ENCODE results near the gene AMOTL2. TPM values are rescaled to one million over a fixed set of nuclear protein-coding genes. Genes with fewer than 3 reads are reported as not detected.

AMOTL2 gene
- total and polyA plus RNA-seq, 10 of the 15 experiments (the other 5 are each of a cell fraction or from before 2014, with no cell fraction given), result 0.20 to 0.33 TPM; not detected in 8

DNA sequence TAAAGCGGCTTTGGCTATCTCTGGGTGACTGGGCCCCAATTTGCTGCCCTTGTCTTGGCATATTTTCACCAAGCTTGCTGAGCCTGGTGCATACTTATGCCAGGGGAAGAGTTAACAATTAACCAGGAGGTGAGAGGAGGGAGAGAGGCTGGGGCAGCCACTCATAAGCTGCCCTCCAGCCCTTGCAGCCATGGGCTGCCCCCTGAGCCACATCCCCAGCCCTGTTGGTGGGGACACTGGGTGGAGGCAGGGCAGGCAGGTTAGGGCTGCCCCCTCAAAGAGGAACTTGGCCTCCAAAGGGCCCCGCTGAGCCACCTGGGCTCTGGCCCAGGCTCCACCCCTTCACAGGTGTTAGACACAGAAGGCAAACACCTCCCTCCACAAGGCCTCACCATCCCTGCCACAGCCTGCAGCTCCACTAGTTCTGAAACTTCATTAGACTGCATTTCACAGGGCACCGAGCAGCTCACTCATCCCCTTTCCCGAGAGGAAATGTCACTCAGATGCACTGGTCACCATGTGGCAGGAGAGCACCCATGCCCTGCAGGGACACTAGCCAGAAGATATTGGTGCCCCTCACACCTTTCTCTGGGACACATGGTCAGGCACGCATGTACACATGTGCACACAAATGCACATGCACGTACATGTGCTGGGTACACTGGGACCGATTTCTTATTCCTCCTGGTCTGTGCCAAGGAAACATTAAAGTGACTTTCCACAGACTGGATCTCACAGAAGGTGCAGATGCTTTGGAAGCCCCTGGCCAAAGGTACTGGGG lies 20.2 kb downstream of the AMOTL2 start:
- DNase-seq (ENCODE audit: low read depth, low spot score), result no peak
- no peak for FAIRE-seq
- ATAC-seq, result no peak
- in situ Hi-C loops (cut with MboI) (no loop called here), intact Hi-C loops (cut with micrococcal nuclease; ENCODE audit: unreplicated experiment) (no loop called here)
- SMC1A ChIA-PET (ENCODE audit: uncharacterized antibody, unreplicated experiment), result interaction anchor here (0.9 kb wide), 1 partner anchor 185 kb away, joined by 3 read pairs; no protein-coding TSS in a partner anchor
- Histone ChIP-seq H3K27me3 (replicated peaks in 1 of 2; ENCODE audit: control insufficient read depth in 2 of 2, insufficient read depth in 2 of 2, low read length in 1 of 2) (peaks cover 0 to 5% of the 10 kb centered on the region in 2 experiments; a peak in 3 of 4 replicates), H4K20me1 (ENCODE audit: control insufficient read depth, insufficient read depth) (no peaks in the 10 kb centered on the region), H3K4me3 (no peak overlapping the region), H3K4me1 (ENCODE audit: control insufficient read depth, insufficient read depth, low read length) (no peaks in the 10 kb centered on the region), H2AFZ (ENCODE audit: control insufficient read depth, low read depth, low read length) (no peak overlapping the region), H3K9me3 (replicated peaks; ENCODE audit: control insufficient read depth, insufficient read depth, low read length) (no peaks in the 10 kb centered on the region), H3K27ac (ENCODE audit: control insufficient read depth, insufficient read depth) (no peak overlapping the region), H3K79me2 (ENCODE audit: control insufficient read depth, insufficient read depth, low read length) (no peaks in the 10 kb centered on the region), H3K9ac (ENCODE audit: control insufficient read depth, insufficient read depth, low read length) (no peak overlapping the region), H3K4me2 (ENCODE audit: control insufficient read depth, insufficient read depth) (no peak overlapping the region), H3K36me3 (ENCODE audit: control insufficient read depth in 2 of 2, insufficient read depth in 2 of 2, low read length in 1 of 2) (no peaks in the 10 kb centered on the region)
- TF ChIP-seq ZSCAN29 (IDR thresholded peaks at IDR 0.05), result no peak
- TF ChIP-seq, protein P1, sequence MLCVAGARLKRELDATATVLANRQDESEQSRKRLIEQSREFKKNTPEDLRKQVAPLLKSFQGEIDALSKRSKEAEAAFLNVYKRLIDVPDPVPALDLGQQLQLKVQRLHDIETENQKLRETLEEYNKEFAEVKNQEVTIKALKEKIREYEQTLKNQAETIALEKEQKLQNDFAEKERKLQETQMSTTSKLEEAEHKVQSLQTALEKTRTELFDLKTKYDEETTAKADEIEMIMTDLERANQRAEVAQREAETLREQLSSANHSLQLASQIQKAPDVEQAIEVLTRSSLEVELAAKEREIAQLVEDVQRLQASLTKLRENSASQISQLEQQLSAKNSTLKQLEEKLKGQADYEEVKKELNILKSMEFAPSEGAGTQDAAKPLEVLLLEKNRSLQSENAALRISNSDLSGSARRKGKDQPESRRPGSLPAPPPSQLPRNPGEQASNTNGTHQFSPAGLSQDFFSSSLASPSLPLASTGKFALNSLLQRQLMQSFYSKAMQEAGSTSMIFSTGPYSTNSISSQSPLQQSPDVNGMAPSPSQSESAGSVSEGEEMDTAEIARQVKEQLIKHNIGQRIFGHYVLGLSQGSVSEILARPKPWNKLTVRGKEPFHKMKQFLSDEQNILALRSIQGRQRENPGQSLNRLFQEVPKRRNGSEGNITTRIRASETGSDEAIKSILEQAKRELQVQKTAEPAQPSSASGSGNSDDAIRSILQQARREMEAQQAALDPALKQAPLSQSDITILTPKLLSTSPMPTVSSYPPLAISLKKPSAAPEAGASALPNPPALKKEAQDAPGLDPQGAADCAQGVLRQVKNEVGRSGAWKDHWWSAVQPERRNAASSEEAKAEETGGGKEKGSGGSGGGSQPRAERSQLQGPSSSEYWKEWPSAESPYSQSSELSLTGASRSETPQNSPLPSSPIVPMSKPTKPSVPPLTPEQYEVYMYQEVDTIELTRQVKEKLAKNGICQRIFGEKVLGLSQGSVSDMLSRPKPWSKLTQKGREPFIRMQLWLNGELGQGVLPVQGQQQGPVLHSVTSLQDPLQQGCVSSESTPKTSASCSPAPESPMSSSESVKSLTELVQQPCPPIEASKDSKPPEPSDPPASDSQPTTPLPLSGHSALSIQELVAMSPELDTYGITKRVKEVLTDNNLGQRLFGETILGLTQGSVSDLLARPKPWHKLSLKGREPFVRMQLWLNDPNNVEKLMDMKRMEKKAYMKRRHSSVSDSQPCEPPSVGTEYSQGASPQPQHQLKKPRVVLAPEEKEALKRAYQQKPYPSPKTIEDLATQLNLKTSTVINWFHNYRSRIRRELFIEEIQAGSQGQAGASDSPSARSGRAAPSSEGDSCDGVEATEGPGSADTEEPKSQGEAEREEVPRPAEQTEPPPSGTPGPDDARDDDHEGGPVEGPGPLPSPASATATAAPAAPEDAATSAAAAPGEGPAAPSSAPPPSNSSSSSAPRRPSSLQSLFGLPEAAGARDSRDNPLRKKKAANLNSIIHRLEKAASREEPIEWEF (IDR thresholded peaks at IDR 0.05; ENCODE audit: insufficient replicate concordance, low read depth, low read length), result no peak
- no peak for TF ChIP-seq TARDBP (IDR thresholded peaks at IDR 0.05; ENCODE audit: borderline replicate concordance)
- TF ChIP-seq EP300 (IDR thresholded peaks at IDR 0.05; ENCODE audit: borderline replicate concordance in 1 of 2, control insufficient read depth in 1 of 2, low read depth in 2 of 2, low read length in 2 of 2), result no peak
- TF ChIP-seq, protein P2, sequence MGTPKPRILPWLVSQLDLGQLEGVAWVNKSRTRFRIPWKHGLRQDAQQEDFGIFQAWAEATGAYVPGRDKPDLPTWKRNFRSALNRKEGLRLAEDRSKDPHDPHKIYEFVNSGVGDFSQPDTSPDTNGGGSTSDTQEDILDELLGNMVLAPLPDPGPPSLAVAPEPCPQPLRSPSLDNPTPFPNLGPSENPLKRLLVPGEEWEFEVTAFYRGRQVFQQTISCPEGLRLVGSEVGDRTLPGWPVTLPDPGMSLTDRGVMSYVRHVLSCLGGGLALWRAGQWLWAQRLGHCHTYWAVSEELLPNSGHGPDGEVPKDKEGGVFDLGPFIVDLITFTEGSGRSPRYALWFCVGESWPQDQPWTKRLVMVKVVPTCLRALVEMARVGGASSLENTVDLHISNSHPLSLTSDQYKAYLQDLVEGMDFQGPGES (IDR thresholded peaks at IDR 0.05), result no peak
- TF ChIP-seq ZNF384 (IDR thresholded peaks at IDR 0.05; ENCODE audit: borderline replicate concordance, low read depth, low read length), result no peak
- TF ChIP-seq, protein P3, sequence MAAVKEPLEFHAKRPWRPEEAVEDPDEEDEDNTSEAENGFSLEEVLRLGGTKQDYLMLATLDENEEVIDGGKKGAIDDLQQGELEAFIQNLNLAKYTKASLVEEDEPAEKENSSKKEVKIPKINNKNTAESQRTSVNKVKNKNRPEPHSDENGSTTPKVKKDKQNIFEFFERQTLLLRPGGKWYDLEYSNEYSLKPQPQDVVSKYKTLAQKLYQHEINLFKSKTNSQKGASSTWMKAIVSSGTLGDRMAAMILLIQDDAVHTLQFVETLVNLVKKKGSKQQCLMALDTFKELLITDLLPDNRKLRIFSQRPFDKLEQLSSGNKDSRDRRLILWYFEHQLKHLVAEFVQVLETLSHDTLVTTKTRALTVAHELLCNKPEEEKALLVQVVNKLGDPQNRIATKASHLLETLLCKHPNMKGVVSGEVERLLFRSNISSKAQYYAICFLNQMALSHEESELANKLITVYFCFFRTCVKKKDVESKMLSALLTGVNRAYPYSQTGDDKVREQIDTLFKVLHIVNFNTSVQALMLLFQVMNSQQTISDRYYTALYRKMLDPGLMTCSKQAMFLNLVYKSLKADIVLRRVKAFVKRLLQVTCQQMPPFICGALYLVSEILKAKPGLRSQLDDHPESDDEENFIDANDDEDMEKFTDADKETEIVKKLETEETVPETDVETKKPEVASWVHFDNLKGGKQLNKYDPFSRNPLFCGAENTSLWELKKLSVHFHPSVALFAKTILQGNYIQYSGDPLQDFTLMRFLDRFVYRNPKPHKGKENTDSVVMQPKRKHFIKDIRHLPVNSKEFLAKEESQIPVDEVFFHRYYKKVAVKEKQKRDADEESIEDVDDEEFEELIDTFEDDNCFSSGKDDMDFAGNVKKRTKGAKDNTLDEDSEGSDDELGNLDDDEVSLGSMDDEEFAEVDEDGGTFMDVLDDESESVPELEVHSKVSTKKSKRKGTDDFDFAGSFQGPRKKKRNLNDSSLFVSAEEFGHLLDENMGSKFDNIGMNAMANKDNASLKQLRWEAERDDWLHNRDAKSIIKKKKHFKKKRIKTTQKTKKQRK (IDR thresholded peaks at IDR 0.05; ENCODE audit: low read depth, low read length), result no peak
- TF ChIP-seq, protein P4, sequence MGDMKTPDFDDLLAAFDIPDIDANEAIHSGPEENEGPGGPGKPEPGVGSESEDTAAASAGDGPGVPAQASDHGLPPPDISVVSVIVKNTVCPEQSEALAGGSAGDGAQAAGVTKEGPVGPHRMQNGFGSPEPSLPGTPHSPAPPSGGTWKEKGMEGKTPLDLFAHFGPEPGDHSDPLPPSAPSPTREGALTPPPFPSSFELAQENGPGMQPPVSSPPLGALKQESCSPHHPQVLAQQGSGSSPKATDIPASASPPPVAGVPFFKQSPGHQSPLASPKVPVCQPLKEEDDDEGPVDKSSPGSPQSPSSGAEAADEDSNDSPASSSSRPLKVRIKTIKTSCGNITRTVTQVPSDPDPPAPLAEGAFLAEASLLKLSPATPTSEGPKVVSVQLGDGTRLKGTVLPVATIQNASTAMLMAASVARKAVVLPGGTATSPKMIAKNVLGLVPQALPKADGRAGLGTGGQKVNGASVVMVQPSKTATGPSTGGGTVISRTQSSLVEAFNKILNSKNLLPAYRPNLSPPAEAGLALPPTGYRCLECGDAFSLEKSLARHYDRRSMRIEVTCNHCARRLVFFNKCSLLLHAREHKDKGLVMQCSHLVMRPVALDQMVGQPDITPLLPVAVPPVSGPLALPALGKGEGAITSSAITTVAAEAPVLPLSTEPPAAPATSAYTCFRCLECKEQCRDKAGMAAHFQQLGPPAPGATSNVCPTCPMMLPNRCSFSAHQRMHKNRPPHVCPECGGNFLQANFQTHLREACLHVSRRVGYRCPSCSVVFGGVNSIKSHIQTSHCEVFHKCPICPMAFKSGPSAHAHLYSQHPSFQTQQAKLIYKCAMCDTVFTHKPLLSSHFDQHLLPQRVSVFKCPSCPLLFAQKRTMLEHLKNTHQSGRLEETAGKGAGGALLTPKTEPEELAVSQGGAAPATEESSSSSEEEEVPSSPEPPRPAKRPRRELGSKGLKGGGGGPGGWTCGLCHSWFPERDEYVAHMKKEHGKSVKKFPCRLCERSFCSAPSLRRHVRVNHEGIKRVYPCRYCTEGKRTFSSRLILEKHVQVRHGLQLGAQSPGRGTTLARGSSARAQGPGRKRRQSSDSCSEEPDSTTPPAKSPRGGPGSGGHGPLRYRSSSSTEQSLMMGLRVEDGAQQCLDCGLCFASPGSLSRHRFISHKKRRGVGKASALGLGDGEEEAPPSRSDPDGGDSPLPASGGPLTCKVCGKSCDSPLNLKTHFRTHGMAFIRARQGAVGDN (IDR thresholded peaks at IDR 0.05), result no peak
- WGBS (ENCODE audit: insufficient coverage, insufficient replicate concordance, low lambda C conversion rate, missing lambda C conversion rate), result 35% methylated on average over 7 of the region's 7 CpGs
- POLR2A ChIA-PET, result no interaction called here
- BruUV-seq (replicated peaks), result no TSS peak
- RAD21 ChIA-PET (ENCODE audit: unreplicated experiment), result no interaction called here
- CTCF ChIA-PET, result no interaction called here
